CD1c-positive myeloid dendritic cell (primary cell): ENCODE data around the gene SCAMP3.
"Not testable (repeated sequence)": the region's sequence is repeated elsewhere in the genome, so short reads cannot be mapped to it uniquely, and the experiment has no call there.

ENCODE experiments used
- DNase-seq: peaks from one replicate; pipeline ENCODE4 v3.0.0-alpha.2; 2016; ENCODE audit errors: extremely low spot score

Gene SCAMP3

DNA sequence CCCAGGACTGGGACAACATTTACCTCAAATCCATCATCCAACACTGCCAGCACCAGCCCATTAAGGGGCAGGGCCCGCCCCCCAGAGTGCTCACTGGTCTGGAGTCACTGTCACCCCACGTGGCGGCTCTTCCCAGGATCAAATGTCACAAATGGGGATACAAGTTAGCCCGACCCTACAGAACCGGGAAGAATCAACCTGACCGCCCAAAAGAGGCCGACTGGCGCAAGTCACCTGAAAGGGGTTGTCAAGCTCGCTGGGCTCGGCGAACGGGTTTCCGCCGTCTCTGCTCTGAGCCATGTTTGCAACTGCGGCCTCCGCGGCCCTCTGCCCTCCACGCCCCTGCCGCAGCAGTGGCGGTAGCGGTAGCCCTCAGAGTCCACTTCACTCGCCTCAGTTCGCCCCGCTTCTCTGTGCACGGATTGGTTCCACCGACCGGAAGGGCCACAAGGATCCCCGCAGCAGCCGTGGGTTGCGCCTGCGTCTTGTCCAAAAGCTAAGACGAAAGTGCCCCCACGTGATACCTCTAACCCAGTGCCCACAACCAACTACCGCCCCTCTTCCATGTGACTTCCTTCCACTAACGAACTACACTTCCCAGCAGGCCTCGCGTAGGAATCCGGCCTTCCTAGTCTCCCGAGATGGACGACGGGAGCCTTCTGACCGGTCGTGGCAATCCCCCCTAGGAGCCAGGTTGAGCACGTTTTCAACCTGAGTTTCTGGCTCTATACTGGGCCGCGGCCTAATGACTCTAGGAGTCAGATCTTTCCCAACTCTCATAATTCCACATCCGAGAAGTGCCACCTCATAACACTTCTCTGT is at the start of gene SCAMP3:
TSS of gene SCAMP3 (minus strand) at position 509 of the 822 bp plus-strand sequence. CDS start at position 300, 209 bp downstream.
- DNase-seq: peak; percentile 97

DNA sequence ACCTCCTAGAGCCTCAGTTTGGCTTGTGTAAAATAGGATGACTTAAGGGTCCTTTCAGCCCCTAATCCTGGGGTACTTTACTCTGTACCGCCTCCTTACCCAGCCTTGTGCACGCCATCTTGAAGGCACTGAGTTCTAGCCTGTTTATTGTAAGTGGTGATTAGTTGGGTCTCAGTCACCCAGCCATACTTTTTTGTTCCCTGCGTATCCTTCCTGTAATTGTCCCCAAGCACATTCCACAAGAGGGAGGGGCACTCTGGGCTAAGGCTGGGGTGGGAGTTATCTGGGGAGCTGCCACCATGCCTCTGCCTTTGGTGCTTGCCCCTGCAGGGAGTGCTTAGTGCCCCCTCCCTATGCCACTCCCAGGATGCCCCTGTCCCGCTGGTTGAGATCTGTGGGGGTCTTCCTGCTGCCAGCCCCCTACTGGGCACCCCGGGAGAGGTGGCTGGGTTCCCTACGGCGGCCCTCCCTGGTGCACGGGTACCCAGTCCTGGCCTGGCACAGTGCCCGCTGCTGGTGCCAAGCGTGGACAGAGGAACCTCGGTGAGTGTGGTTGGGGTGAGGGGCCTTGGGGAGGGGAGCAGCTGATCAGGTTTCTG is 47.4 kb upstream of the SCAMP3 start:
- DNase-seq: peak; percentile 5

DNA sequence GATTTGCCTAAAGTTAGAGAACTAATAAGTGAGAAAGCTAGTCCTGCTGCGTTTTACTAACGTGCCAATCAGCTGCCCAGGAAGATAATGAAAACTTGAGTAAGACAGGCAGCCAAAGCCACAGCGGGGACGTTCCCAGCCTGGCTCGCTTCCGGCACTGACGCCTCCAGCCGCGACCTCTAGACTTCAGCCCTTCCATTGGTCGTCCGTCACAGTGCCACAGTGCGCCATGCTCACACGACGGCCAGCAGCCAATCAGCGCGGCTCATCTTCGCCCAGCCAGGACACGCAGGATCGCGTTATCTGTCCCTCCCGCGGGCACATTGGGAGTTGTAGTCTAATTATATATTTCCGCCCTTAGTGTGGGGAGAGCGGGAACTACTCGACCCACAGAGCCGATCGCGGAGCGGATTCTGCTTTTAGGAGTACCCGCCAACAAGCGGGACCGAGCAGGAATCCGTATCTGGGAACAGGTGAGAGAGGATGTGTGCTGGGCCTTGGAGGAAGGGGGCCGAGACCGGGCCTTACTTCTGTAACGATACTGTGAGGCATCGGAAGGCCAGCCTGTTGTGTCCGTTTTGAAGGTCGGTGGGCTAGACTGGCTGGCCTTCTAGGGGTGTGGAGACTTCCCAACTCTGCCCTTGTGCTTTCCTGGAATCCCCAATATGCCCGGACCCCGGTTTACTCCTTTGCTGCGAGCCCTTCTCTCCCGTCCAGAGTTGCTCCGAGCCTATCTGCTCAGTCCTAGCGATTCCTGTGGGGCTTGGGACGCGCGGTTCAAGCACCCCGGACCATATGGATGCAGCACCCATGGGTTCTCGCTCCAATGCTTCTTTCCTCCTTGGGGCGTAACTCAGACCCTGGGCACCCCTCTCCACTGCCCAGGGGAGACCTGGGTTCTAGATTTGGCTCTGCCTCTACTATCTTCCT is 46.6 kb upstream of the SCAMP3 start, which contains the start of gene FDPS:
TSS of gene FDPS (plus strand) at position 374 of the 930 bp plus-strand sequence. CDS start 924 bp downstream, outside the sequence.
- DNase-seq: peak; percentile 99

DNA sequence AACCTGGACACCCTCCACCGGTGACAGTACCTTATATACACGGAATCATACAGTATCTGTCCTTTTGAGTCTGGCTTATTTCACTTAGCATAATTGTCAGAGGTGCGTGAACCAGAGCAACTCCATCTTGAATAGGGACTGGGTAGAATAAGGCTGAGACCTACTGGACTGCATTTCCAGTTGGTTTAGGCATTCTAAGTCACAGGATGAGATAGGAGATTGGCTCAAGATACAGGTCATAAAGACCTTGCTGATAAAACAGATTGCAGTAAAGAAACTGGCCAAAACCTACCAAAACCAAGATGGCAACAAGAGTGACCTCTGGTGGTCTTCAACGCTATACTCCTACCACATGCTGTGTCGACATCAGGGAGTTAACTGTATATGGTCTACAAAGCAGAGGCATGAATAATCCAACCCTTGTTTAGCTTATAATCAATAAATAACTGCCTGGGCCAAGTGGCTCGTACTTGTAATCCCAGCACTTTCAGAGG is 45.1 kb upstream of the SCAMP3 start:
- peak; percentile 6 for DNase-seq

DNA sequence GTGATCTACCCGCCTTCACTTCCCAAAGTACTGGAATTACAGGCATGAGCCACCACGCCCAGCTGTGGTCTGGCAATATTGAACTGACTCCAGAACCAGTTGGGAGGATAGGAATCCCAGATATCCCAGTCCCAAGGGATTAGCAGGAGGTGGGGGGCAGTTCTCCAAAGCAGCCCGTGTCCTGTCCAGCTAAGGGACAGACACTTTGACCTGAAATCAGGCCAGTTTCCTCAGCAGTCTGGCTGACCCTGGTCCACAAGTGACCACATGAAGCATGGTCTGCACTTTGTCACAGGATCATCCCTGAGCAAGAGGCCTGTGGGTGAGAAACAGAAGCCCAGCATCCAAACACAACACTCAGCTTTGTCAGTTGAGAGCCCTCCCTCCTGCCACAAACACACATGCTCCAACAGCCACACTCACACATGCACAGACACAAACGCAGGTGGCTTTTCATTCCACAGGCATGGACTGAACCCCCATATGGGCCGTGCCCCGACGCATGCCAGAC is 43.8 kb upstream of the SCAMP3 start:
- DNase-seq: no peak

DNA sequence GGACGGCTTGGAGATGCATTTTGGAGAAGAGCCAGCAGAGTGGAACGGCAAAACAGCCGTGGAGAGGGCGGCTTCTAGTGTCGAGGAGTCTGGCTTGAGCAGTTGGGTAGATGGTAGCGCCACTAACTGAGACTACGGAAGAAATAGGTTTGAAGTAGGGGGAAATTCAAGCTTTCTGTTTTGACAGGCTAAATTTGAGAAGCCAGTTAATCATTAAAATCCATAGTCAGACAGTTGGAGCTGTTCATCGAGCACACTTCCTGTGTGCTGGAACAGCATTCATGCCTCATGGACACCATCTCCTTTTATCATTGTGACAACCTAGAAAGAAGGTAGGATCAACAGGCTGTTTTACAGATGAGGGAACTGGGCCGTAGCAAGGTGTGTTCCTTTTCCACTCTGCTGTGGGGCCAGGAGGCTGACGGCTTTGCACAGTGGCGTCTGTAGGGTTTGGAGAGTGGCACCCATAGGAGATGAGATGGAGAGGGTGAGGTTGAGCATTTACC is 42.5 kb upstream of the SCAMP3 start:
- DNase-seq: no peak

DNA sequence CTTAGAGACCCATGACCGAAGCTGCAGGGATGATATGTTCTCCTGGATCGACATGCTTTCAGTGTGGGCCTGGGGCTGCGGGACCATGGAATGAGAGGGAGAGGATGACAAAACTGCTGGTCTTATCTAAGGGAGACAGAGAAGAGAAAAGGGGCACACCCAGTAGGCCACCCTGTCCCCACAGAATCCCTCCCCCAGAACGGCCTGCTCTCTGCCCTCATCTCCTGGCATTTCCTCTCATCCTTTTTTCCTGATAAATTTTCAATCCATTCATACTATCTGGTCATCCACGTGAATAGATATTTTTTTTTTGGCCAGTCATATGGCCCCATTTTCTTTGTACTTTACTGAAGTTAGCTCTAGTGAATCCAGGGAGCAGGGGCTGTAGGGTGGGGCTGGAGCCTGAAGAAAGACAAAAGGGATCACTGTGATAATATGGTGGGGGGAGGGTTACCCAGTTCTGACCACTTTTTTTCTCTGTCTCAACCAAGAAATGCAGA is 39.2 kb upstream of the SCAMP3 start, which contains the start of gene PKLR:
TSS of gene PKLR (minus strand) at position 97 of the 500 bp plus-strand sequence. CDS start at position 54, 43 bp downstream.
- DNase-seq: no peak

DNA sequence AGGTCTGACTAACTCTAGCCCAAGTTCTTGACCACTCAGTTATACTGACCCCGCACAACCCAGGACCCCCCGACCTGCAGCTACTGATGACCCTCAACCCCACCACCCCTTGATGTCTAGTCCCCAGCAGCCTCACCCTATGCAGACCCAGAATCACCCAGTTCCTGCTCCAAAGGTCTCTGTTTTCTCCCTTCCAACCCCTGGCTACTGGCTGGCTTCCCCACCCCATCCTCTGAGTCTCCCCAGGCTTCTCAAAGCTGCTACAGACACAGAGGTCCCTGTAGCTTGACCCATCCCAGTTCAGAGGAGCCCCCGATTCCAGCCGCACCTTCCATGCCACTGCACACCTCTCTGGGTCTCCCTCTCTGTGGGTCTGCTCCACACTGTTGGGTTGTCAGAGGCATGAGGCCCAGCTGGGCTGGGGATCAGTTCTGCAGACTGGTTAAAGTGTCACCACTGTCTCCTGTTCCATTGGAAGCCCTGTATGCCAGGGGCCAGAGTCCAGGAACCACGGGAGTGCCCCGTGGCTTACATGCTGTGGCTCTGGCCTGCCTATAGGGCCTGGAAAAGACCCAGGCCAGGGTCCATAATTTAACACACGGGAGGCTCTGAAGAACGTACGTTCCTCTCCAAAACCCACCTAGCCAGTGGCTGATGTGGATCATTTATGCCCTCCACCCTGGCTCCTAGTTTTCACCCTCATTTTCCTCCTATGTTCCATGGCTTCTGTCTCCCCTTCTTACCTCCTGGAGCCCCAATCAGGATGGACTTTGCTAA is 38.6 kb upstream of the SCAMP3 start:
- no peak for DNase-seq

DNA sequence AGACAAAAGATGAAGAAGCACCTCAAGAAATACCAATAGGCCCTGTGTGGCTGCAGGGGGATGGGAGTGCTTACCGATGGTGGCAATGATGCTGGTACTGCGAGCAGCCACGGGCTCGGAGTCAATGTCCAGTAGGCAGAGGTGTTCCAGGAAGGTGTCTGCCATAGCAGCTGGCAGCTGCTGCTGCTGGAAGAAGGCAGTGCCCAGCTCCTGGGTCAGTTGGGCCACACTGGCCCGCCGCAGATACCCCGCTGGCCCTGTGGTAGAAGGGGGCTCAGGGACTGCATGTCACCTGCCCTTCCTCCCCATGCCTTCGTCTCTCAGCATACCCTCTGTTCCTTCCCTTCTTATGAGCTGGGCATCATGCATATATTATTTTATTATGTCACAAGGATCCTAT is 37.9 kb upstream of the SCAMP3 start:
- DNase-seq: no peak

DNA sequence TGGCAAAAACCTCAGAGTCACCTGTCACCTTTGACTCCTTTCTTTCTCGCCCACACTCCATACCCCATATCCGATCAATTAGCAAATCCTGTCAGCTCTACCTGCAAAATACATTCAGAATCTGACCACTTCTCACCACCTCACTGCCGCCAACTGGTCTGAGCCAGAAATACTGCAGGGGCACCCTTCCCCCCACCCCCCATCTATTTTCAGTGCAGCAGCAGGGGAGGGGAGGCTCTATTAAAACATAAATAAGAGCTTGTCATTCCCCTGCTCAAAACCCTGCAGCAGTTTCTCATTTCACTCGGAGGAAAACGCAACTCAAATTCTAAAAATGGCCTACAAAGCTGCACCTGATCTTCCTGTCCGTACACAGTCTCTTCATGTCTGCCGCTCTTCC is 35.2 kb upstream of the SCAMP3 start:
- DNase-seq: no peak

DNA sequence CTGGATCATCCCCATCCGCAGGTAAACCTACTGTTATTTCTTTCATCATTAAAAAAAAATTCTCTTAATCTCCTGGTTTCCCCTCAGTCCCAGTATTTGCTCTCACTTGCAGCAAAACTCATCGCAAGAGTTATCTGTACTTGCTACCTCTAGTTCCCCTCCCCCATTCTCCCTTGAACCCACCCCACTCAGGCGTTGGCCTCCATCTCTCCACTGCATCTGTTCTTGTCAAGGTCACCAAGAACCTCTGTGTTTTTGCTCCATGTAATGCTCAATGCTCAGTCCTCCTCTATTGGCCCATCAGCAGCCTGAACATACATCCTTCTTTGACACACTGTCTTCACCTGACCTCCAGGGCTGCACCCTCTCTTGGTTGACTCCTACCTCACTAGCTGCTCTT is 34.5 kb upstream of the SCAMP3 start:
- no peak for DNase-seq

DNA sequence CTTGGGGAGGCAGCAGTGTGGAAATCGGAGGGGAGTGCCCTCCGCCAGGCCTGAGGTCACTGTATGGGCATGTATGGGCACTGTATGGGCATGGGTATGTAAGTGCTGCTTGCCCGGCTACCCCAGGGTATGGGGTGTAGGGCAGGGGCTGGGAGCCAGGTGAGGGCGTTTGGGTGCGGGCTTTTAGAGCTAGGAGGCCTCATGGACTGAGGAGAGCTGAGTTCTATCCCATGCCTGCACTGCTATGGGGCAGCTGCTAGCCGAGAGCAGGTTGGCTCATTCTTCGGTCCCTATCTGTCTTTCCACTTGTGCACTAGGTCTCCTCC is 33.7 kb upstream of the SCAMP3 start:
- no peak for DNase-seq

DNA sequence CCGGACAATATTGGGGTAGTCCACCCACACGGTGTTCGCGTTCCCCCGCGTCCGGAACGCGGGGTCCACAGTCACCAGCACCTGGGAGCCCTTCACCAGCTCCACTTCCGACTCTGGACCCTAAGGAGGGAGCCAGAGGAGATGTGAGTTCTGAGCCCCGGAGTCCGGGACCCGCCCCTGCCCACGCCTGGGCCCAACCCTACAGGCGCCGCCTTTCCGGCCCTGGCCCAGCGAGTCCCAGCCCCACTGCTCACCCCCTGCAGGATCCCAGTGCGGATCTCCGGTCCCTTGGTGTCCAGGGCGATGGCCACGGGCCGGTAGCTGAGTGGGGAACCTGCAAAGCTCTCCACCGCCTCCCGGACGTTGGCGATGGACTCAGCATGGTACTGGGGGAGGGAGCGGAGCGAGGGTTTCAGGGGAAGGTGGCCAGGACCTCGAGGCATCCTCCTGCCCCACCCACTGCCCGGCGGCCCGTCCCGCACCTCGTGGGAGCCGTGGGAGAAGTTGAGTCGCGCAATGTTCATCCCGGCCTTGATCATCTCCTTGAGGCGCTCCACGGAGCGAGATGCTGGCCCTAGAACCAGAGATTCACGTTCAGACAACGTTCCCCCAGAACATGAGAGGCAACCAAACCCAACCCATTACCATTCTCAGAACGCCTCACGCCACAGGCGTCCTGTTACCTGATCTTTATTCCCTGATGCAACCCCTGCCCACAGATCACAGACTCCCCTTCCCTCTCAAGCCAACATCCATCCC is 33.2 kb upstream of the SCAMP3 start:
- DNase-seq: no peak

DNA sequence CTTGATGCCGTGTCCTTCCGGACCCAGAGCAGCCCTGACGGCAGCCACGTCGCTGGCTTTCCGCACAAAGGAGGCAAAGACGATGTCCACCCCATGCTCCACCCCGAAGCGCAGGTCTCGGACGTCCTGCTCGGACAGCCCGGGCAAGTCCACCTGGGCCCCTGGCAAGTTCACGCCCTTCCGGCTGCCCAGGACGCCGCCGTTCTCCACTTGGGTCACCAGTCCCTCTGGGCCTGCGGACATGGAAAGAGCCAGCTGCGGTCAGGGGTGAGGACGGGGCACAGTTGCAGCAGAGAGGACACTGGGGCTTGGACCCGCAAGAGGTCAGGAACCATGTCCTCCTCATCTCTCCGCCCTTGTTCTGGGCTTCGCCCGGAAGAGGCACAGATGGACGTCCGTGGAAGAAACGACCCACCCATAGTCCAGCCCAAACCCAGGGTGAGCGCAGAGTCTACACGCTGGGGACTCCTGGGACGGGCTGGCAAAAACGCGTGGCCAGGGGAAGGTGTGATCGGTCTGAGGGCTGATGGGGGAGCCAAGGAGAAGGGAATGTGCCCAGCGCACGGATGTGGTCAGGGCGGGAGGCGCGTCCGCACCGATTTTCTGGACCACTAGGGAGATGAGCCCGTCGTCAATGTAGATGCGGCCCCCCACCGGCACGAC is 32.5 kb upstream of the SCAMP3 start:
- no peak for DNase-seq

DNA sequence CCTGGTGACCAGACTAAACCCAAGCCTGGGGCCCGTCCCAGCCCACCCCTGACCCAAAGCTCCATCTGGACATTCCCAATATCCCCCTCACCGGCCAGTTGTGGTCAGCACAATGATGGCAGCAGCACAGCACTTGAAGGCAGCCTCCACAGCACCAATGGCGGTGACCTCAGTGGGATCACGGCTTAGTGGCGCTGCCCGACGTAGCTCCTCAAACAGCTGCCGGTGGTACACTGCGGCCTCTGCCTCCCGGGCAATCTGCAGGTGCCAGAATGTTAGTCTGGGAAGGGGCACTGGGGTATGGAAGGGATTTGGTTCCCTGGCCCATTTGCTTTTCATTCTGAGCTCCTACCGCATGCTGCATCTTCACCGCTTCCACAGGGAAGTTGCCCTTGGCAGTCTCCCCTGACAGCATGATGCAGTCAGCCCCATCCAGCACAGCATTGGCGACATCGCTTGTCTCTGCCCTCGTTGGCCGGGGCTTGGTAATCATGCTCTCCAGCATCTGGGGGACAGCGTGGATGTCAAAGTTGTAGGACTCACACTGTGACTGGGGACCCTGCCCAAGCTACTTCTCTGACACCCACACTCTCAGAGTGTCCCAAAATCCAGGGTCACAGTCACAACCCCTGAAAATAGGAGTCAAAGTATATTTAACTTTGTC is 31.1 kb upstream of the SCAMP3 start:
- DNase-seq: no peak

DNA sequence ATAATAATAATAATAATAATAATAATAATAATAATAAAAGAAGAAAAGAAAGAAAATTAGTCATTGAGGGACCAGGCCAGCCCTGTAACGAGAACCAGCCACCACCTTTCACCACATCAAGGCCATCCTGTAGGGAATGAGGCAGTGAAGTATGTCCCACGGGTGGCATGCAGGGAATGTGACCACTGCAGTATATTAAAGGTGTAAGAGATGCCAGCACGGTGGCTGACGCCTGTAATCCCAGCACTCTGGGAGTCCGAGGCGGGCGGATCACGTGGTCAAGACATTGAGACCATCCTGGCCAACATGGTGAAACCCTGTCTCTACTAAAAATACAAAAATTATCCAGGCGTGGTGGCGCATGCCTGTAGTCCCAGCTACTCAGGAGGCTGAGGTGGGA is 28.8 kb upstream of the SCAMP3 start:
- not testable (repeated sequence) for DNase-seq

DNA sequence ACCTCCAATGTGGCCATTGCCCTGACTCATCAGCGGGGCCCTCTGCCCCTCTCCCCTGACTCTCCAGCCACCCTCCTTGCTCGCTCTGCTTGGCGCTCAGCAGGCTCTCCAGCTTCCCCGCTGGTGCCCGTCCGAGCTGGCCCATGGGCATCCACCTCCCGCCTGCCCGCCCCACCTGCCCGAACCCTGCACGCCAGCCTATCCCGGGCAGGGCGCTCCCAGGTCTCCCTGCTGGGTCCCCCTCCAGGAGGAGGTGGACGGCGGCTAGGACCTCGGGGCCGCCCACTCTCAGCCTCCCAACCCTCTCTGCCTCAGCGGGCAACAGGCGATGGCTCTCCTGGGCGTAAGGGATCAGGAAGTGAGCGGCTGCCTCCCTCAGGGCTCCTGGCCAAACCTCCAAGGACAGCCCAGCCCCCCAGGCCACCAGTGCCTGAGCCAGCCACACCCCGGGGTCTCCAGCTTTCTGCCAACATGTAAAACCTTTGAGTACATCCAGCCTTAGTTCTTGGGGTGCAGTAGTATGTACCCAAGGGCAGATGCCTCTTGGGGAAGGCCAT is 25.9 kb upstream of the SCAMP3 start:
- DNase-seq: no peak

DNA sequence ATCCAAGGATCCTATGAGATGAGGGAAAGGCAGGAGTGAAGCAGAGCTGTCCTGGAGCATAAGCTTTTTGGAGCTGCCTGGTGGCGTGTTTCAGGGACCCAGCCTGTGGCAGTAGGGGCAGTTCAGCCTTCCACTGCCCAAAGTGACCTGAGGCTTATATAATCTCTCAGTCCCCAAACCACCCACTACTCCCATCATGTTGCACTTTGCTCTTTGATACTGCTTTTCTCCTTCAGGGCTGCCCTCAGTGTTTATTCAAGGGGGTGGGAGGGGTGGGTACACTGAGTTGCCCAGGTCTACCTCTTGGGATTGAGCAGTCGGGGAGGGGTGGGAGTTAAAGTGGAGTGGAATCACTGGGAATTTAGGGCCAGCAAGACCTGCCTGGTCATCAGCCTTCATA is 24.4 kb upstream of the SCAMP3 start:
- no peak for DNase-seq
